Mesendoderm (in vitro differentiated cells): ENCODE data around the gene ZBTB7C.

Source experiments
- DNase-seq: peaks from one replicate; pipeline ENCODE4 v3.0.0; 2013
- H2AK5ac ChIP-seq: 2 replicates; pipeline ENCODE4 v1.6.1; 2013; ENCODE audit warnings: low read length, inconsistent platforms
- H2BK120ac ChIP-seq: 2 replicates; pipeline ENCODE4 v1.6.1; 2013; ENCODE audit warnings: low read depth, mild to moderate bottlenecking, low read length, moderate library complexity, mixed read lengths
- H2BK15ac ChIP-seq: replicated peaks from 2 replicates; pipeline ENCODE4 v1.6.1; 2013; ENCODE audit warnings: low read depth, mild to moderate bottlenecking, moderate library complexity
- H2BK5ac ChIP-seq: 2 replicates; pipeline ENCODE4 v1.6.1; 2013; ENCODE audit warnings: low read length, inconsistent platforms
- H3K18ac ChIP-seq: 2 replicates; pipeline ENCODE4 v1.6.1; 2013; ENCODE audit warnings: mild to moderate bottlenecking, low read length, mixed read lengths
- H3K23ac ChIP-seq: one replicate; pipeline ENCODE4 v1.6.1; 2013; ENCODE audit warnings: low read length
- H3K27ac ChIP-seq: 2 replicates; pipeline ENCODE4 v1.5.1; 2013; ENCODE audit warnings: low read depth, mild to moderate bottlenecking, inconsistent platforms, low read length, moderate library complexity
- H3K27me3 ChIP-seq: 2 replicates; pipeline ENCODE4 v1.6.1; 2013; ENCODE audit warnings: low read length, control low read depth, mild to moderate bottlenecking, inconsistent platforms; ENCODE audit not compliant: insufficient read depth, poor library complexity
- H3K36me3 ChIP-seq: 2 replicates; pipeline ENCODE4 v1.6.1; 2013; ENCODE audit warnings: low read length, inconsistent platforms; ENCODE audit not compliant: control insufficient read depth, insufficient read depth
- H3K4ac ChIP-seq: one replicate; pipeline ENCODE4 v1.6.1; 2013; ENCODE audit warnings: low read depth, mild to moderate bottlenecking, low read length, moderate library complexity
- H3K4me1 ChIP-seq: 2 replicates; pipeline ENCODE4 v1.6.1; 2013; ENCODE audit warnings: low read depth, low read length, inconsistent platforms; ENCODE audit not compliant: control insufficient read depth
- H3K4me2 ChIP-seq: 2 replicates; pipeline ENCODE4 v1.6.1; 2013; ENCODE audit warnings: low read length
- H3K4me3 ChIP-seq: 2 replicates; pipeline ENCODE4 v1.5.1; 2013; ENCODE audit warnings: mild to moderate bottlenecking, low read length
- H3K56ac ChIP-seq: one replicate; pipeline ENCODE4 v1.6.1; 2013; ENCODE audit warnings: low read length
- H3K79me1 ChIP-seq: 2 replicates; pipeline ENCODE4 v1.6.1; 2013; ENCODE audit warnings: low read length, inconsistent platforms
- H3K79me2 ChIP-seq: 2 replicates; pipeline ENCODE4 v1.6.1; 2013; ENCODE audit warnings: mild to moderate bottlenecking, low read length; ENCODE audit not compliant: control insufficient read depth, insufficient read depth
- H3K9ac ChIP-seq: 2 replicates; pipeline ENCODE4 v1.6.1; 2013; ENCODE audit warnings: low read length, inconsistent platforms
- H4K5ac ChIP-seq: one replicate; pipeline ENCODE4 v1.6.1; 2013; ENCODE audit warnings: low read length
- H4K8ac ChIP-seq: one replicate; pipeline ENCODE4 v1.6.1; 2013; ENCODE audit warnings: low read depth, mild to moderate bottlenecking, control low read depth, low read length, moderate library complexity
- WGBS: extraction: QIAGEN DNeasy Blood & Tissue Kit; methylation state at CpG from one replicate; pipeline ENCODE4 v1.1.7; 2013; ENCODE audit warnings: low lambda C conversion rate, missing lambda C conversion rate; ENCODE audit not compliant: insufficient coverage; ENCODE audit errors: extremely low coverage; 5-methylcytosine and 5-hydroxymethylcytosine counted together

The ZBTB7C gene

GRCh38 chr18:48345596-48345995, 63.6 kb downstream of the ZBTB7C start:
- Histone ChIP-seq H3K4me3 (no peak overlapping the region), H2BK5ac (no peak overlapping the region), H3K27me3 (no peaks in the 10 kb centered on the region), H3K9ac (no peak overlapping the region), H3K4ac (no peak overlapping the region), H2BK15ac (no peak overlapping the region), H3K79me1 (no peaks in the 10 kb centered on the region), H2AK5ac (no peak overlapping the region), H2BK120ac (no peak overlapping the region), H3K4me2 (no peak overlapping the region), H4K5ac (no peak overlapping the region), H3K27ac (no peak overlapping the region), H3K56ac (no peak overlapping the region), H3K36me3 (no peaks in the 10 kb centered on the region), H3K79me2 (no peaks in the 10 kb centered on the region), H4K8ac (no peak overlapping the region), H3K4me1 (no peaks in the 10 kb centered on the region), H3K18ac (no peak overlapping the region), H3K23ac (no peak overlapping the region)
- whole genome bisulfite sequencing = no CpG with 5 or more reads among the region's 2 CpGs
- DNase-seq = no peak

GRCh38 chr18:48342581-48342980, 66.6 kb downstream of the ZBTB7C start:
- H3K23ac ChIP-seq = no peak overlapping the region
- H3K27me3 ChIP-seq = no peaks in the 10 kb centered on the region
- no peak overlapping the region for H2BK5ac ChIP-seq
- H4K8ac ChIP-seq = no peak overlapping the region
- no peak overlapping the region for H3K18ac ChIP-seq
- H4K5ac ChIP-seq = no peak overlapping the region
- H3K4me2 ChIP-seq = no peak overlapping the region
- H3K9ac ChIP-seq = no peak overlapping the region
- DNase-seq = no peak
- no peak overlapping the region for H2BK120ac ChIP-seq
- WGBS = no CpG with 5 or more reads among the region's 6 CpGs
- no peak overlapping the region for H3K56ac ChIP-seq
- peaks cover 9% of the 10 kb centered on the region for H3K4me1 ChIP-seq
- H2BK15ac ChIP-seq = no peak overlapping the region
- H3K27ac ChIP-seq = no peak overlapping the region
- H3K4ac ChIP-seq = no peak overlapping the region
- no peaks in the 10 kb centered on the region for H3K79me2 ChIP-seq
- H2AK5ac ChIP-seq = no peak overlapping the region
- H3K4me3 ChIP-seq = no peak overlapping the region
- no peaks in the 10 kb centered on the region for H3K79me1 ChIP-seq
- no peaks in the 10 kb centered on the region for H3K36me3 ChIP-seq

DNA sequence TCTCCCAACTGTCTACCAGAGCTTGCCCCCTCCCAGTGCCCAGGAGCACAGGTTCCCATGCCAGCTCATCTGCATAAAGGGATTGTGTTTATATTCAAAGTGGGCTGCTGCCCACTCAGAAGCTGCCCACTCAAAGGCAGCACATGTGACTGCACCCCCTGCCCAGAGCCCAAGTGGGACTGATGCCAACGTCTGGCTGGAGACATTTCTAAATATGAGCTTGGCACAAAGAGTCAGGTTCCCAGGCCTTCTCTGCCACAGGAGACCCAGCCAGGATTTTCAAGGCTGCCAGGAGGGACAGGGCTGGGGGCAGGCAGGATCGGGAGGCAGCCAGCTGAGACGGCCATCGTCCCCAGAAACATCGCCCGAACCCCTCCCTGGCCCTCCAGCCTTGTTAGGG, 67.1 kb downstream of the ZBTB7C start:
- H3K4ac ChIP-seq = no peak overlapping the region
- H3K79me1 ChIP-seq = no peaks in the 10 kb centered on the region
- H3K23ac ChIP-seq = no peak overlapping the region
- H2BK5ac ChIP-seq = no peak overlapping the region
- H3K18ac ChIP-seq = no peak overlapping the region
- no peaks in the 10 kb centered on the region for H3K36me3 ChIP-seq
- no peak overlapping the region for H3K9ac ChIP-seq
- no peak for DNase-seq
- H3K27me3 ChIP-seq = no peaks in the 10 kb centered on the region
- H4K5ac ChIP-seq = no peak overlapping the region
- no peaks in the 10 kb centered on the region for H3K79me2 ChIP-seq
- no peak overlapping the region for H3K4me2 ChIP-seq
- H2BK15ac ChIP-seq = no peak overlapping the region
- no peak overlapping the region for H3K56ac ChIP-seq
- H2BK120ac ChIP-seq = no peak overlapping the region
- no peak overlapping the region for H3K4me3 ChIP-seq
- no peak overlapping the region for H4K8ac ChIP-seq
- peaks cover 9% of the 10 kb centered on the region for H3K4me1 ChIP-seq
- WGBS = no CpG with 5 or more reads among the region's 6 CpGs
- H2AK5ac ChIP-seq = no peak overlapping the region
- no peak overlapping the region for H3K27ac ChIP-seq

- Histone ChIP-seq H3K36me3 (no peaks in the 10 kb centered on the region), H3K79me2 (no peaks in the 10 kb centered on the region), H3K23ac (no peak overlapping the region), H4K5ac (no peak overlapping the region), H3K4me1 (peaks cover 9% of the 10 kb centered on the region), H3K56ac (no peak overlapping the region), H3K27ac (no peak overlapping the region), H2AK5ac (no peak overlapping the region), H3K9ac (no peak overlapping the region), H2BK5ac (no peak overlapping the region), H3K27me3 (no peaks in the 10 kb centered on the region), H4K8ac (no peak overlapping the region), H3K4me2 (no peak overlapping the region), H2BK120ac (no peak overlapping the region), H3K18ac (no peak overlapping the region), H2BK15ac (no peak overlapping the region), H3K79me1 (no peaks in the 10 kb centered on the region), H3K4ac (no peak overlapping the region), H3K4me3 (no peak overlapping the region)
- no peak for DNase-seq
- WGBS = no CpG with 5 or more reads among the region's 8 CpGs
Measured at GRCh38 chr18:48340560-48340959, 68.6 kb downstream of the ZBTB7C start.

DNA sequence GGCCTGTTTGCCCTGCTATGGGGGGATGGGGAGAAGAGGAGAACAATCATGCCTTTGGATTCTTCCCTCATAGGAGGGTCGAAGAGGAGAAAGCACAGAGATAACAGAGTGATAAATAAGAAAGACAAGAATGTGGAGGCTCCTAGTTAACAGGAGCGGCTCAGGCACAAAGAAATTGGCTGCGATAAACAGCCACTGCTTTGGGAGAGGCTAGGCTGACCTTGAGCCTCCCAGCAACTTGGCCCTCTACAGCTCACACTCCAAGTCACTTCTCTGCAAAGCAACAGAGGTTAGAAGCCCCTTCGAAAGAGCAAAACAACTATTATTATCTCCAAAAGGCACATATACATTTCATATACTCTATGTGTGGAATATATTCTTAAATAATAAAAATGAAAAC, 69.5 kb downstream of the ZBTB7C start:
- H3K9ac ChIP-seq = no peak overlapping the region
- H3K23ac ChIP-seq = no peak overlapping the region
- no peak overlapping the region for H3K4me2 ChIP-seq
- H3K27me3 ChIP-seq = no peaks in the 10 kb centered on the region
- no peak overlapping the region for H2BK5ac ChIP-seq
- no peak overlapping the region for H2BK15ac ChIP-seq
- no peak overlapping the region for H4K5ac ChIP-seq
- H3K4me3 ChIP-seq = no peak overlapping the region
- H3K18ac ChIP-seq = no peak overlapping the region
- WGBS = no CpG with 5 or more reads among the region's 4 CpGs
- no peak overlapping the region for H3K4ac ChIP-seq
- H3K4me1 ChIP-seq = peaks cover 9% of the 10 kb centered on the region
- no peak overlapping the region for H2AK5ac ChIP-seq
- H3K27ac ChIP-seq = no peak overlapping the region
- H3K79me1 ChIP-seq = no peaks in the 10 kb centered on the region
- H3K79me2 ChIP-seq = no peaks in the 10 kb centered on the region
- H3K36me3 ChIP-seq = no peaks in the 10 kb centered on the region
- H2BK120ac ChIP-seq = no peak overlapping the region
- peak; percentile 90 for DNase-seq
- H4K8ac ChIP-seq = no peak overlapping the region
- H3K56ac ChIP-seq = no peak overlapping the region

DNA sequence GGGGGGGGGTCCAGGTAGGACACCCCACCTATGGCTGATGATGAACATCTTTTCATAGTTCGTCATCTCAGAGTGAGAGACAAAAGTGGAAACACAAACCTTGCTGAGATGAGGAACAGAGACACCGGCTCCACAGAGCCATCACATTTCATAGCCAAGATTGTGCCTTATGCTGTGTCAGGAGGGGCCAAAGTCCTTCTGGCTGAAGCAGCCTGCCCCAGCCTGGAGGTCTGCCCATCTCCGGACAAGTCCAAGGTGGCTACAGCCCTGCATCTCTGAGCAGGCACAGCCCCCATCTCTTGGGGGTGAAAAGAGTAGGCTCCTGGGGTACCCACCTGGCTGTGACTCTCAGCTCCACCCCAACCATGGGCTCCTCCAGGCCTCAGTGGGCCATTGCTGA, 70.3 kb downstream of the ZBTB7C start:
- Histone ChIP-seq H3K79me2 (no peaks in the 10 kb centered on the region), H3K9ac (no peak overlapping the region), H3K79me1 (no peaks in the 10 kb centered on the region), H3K4me3 (no peak overlapping the region), H2BK5ac (no peak overlapping the region), H2BK15ac (no peak overlapping the region), H2AK5ac (no peak overlapping the region), H3K4me2 (no peak overlapping the region), H3K4ac (no peak overlapping the region), H3K27ac (no peak overlapping the region), H3K27me3 (no peaks in the 10 kb centered on the region), H3K36me3 (no peaks in the 10 kb centered on the region), H3K23ac (no peak overlapping the region), H4K5ac (no peak overlapping the region), H3K4me1 (peaks cover 9% of the 10 kb centered on the region), H4K8ac (no peak overlapping the region), H3K56ac (no peak overlapping the region), H2BK120ac (no peak overlapping the region), H3K18ac (no peak overlapping the region)
- no CpG with 5 or more reads among the region's 3 CpGs for WGBS
- no peak for DNase-seq
